NCI-H2227 (cell line): Measurements from ENCODE around the gene CYBC1.

Source experiments
- DNase-seq: peaks from one replicate; lab custom pipeline; 2025; ENCODE audit not compliant: unreplicated experiment; lab: John Stamatoyannopoulos, UW

CYBC1 gene

DNA sequence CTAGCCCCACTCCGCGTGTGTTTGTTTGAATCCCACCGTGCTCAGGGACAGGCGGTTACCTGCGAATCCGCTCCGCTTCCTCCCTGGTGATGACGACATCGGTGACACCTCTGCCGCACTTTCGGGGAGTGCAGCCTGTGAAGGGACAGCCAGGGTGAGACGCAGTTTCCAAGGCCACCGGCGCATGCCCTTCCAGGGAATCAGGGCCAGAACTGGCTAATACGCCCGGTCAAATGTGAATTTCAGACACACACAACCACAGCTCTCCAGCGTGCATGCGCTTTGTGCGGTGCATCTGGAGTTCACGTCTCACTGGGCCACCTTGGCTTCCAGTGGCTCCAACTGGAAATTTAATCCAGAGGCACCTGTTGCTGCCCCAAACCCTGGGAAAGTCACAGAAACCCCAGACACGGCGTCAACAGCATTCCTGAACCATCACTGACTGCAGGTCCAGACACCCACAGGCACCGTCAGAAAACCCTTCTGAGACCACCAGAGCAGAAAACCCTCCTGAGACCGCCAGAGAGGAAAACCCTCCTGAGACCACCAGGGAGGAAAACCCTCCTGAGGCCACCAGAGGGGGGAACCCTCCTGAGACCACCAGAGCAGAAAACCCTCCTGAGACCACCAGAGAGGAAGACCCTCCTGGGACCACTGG is 39.0 kb downstream of the CYBC1 start:
- DNase-seq: no peak

DNA sequence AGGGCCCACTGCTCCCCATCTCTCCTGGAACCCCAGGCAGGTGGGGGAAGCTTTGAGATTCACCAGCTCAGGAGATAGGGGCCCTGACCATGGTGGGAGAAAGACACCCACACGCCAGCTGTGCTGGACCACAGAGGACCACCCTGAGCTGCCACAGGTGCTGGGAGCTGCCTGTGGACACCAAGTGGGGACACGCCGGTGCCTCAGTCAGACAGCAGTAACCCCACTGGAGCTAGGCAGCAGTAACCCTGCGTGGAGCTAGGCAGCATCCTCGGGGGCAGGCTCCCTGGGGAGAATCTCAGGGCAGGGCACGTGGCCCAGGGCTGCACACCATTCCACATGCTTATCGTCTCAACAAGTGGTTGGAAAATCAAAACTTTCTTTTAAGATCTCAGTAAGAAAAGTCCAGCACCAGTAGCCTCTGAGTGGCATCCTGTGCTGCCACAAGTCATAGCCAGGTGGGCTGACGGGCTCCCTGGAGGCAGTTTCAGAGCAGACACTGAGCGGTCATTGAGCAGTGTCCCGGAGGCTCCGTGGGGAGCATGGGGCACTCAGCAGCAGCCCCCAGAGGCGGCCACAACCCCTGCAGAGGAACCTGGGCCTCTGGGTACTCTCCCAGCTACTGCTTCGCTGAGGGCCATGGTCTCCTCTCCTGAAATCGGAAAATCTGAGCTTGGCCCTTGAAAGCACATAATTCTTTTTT is 40.4 kb downstream of the CYBC1 start:
- no peak for DNase-seq

DNA sequence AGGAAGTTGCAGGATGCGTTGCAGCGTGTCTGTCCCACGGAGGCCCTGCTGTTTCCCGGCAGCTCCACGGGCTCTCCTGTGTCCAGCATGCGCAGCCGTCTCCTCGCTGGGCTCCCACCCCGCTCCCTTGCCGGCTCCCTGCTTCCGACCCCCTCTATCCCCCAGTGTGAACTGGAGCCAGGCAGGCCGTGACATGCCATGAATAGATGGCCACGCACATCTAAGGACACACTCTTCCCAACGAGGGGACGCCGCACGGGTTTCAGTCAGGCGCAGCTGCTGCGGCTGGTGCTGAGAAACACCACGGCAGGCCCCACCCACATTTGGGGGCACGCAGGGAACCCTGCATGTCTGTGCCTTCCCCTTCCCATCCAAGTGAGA is 41.6 kb downstream of the CYBC1 start:
- no peak for DNase-seq

DNA sequence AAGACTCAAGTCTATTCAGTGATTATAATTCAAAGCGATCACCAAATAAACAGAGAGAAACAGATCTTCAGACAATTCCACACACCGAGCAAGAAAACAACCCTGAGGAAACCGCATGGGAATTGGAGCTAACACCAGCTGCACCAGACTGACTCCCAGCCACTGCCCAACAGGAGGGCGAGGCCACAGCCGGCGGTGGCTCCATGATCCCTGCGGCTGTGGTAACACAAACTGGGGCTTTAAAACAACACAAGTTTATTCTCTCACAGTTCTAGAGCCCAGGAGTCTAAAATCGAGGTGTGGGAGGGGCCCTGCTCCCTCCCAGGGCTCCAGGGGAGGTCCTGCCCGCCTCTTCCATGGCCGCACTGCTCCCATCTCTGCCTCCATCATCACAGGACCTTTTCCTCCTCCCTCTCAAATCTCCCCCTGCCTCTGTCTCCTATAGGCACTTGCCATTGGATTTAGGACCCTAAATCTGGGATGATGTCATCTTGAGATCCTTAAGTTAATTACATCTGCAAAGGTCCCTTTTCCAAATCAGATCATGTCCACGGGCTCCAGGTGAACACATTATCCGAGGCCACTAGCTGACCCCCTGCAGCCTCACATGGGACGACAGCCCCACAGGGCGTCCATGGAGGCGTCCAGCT is 42.1 kb downstream of the CYBC1 start:
- no peak for DNase-seq

DNA sequence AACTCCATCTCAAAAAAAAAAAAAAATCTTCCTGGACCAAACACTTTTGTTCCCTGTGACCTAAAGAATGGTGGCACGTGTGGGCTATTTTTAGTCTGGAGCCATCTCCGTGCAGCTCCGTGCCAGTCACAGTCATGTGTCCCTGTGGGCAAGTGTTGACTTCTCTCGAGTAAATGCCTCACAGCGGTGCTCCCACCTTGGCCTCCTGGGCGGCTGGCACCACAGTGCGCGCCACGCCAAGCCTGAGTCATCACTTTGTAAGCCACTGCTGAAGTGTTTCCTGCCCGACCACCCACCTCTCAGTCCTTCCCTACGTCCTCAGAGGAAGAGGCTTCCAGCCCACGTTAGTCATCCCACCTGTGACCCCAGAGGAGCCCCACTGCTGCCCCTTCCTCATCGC is 43.3 kb downstream of the CYBC1 start:
- DNase-seq: no peak

DNA sequence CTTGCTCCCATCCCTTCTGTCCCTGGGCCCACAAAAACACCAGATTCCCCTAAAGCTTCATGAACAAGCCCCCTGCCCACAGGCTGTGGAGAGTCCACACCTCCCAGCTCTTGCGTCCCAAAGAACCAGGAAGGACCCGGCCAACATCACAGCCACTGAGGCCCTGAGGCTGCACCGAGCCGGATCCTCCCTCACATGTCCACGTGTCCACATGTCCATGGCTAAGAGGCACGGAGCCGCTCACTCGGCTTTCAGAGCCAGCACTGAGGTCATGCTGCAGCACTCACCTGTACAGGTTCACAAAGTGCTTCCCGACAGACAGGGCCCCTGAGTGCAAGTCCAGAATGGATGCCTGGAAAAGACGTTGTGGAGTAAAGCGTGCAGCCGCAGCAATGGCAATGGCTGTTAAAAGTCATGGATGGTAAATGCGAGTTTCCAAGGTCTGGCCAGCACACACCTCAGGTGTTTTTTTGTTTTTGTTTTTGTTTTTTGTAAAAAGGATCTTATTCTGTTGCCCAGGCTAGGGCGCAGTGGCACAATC is 44.4 kb downstream of the CYBC1 start:
- DNase-seq: no peak

DNA sequence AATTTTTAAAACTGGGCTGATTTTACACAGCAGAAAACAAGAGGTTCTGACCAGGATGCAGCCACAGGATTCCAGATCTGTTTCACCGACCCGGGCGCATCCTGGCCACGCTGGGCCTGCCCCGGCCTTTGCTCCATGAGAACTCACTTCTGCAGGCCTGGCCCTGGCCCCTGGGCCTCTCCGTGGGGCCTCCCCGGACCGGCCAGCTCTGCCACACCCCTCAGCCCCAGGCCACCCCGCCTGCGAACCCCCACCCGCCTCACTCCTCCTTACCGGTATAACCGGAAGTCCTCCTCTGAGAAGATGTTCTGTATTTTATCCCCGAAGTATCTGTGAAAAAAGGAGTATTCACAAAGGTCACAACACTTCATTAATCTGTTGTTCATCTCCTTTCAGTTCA is 45.5 kb downstream of the CYBC1 start:
- no peak for DNase-seq

DNA sequence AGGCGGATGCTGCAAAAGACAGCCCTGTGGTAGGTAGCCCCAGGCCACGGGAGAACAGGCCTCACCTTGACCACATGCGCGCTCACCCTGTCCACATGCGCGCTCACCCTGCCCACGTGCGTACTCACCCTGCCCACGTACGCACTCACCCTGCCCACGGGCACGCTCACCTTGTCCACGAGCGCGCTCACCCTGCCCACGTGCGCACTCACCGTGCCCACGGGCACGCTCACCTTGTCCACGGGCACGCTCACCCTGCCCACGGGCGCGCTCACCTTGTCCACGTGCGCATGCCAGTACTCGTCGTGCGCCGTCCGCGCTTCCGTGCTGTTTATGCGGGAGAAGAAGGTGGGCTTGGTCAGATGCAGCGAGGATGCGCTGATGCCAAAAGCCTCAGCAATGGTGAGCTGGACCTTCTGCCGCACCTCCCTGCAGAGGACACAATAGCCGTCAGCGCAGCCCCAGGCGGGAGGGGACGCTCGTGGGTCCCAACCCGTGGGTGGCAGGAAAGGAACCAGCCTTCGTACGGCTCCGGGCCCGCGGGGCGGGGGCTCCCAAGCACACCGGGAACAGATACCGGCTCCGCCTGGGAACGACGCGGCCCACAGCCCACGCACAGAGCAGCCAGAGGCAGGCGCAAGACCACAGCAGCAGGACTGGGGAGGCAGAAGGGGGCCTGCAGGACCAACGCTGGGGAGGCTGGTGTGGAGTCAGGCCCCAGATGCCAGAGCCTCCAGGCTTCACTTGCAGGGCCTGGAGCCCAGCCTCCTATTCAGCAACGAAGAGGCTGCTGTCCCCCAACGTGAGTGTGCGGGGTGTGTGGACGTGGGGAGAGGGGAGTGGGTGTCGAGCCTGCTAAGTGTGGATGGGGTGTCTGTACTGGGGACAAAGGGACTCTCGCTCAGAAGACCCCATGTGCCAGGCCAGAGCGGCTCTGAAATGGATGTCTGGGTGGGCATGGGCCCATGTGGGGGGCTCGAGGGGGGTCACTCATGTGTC is 46.6 kb downstream of the CYBC1 start:
- DNase-seq: no peak

DNA sequence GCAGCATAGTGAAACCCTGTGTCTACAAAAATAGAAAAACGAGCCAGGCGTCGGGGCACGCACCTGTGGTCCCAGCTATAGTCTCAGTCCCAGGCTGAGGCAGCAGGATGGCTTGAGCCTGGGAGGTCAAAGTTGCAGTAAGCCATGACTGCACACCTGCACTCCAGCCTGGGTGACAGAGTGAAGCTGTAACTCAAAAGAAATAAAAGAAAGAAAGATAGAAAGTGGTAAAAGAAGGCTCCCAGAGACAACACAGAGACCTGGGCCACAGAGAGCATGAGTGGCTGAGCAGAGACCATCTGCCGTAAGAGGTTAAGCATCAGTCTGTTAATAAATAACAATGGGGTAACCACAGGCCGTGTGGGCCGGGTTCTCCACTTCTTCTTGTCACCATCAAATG is 47.7 kb downstream of the CYBC1 start:
- no peak for DNase-seq

DNA sequence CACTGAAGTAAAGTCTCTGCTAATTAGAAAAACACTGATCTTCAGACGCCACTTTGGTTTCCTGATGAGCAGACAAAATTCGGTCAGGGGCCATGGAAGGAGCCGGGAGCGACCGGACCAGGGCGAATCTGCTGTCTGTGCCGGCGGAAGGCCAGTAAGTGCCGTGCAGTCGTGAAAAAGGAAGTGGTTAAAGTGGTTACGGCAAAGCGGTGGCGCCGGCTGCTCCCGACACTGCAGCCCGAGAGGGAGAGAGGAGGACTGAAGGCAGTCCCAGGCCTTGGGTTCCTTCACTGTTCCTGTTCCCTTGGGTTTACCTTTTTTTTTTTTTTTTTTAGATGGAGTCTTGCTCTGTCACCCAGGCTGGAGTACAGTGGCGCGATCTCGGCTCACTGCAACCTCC is 49.7 kb downstream of the CYBC1 start:
- no peak for DNase-seq

DNA sequence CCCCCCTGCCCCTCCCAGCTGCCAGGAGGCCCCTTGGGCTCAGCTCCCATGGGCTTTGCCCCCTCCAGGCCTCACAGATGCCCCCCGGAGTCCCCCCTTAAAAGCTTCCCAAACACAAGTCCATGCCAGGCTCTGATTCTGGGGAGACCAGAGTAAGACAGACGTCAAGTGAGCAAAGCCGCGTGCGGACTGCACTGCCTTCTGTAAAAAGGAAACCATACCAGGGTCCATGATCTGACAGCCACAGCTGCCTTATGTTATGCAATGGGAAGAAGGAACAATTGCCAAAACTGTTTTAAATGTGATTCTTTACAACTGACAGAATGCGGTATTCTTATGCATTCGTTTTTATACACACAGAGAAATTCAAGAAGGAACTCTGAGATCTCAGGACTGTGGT is 50.3 kb downstream of the CYBC1 start:
- DNase-seq: no peak

DNA sequence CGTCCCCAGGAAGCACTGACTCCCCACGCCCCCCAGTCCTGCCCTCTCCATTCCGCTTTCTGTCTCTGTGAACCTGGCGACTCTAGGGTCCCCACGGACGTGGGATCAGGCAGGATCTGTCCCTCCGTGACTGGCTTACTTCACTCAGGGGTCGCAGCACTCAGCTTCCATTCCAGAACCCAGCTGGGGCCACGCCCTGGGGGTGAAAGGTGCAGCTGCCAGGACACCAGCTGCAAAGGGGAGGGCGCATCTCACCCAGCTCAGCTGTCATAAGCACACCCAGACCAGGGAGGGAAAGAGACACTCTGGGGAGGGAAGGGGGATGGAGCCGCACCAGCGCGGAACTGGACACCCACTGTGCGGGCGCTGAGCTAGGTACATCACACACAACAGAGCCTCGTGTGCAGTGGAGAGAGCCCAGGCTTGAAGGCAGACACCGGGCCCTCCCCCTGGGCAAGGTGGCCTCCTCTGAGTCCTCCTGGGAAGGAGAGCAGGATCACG is 50.9 kb downstream of the CYBC1 start:
- no peak for DNase-seq

DNA sequence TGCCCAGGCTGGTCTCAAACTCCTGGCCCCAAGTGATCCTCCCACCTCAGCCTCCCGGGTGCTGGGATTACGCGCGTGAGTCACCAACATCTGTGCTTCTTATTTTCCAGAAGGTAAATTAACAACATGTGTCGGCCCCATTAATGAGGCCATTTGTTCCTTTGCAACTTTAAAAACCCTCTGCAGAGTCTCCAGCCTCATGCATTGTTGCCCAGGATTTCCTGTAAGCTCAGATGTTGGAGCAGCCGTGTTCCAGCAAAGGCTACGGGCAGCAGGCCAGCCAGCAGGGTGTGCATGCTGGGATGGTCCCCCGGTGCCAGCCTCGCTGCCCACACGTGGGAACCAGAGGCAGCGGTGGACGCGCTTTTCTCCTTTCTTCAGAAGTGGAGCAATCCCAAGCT is 51.5 kb downstream of the CYBC1 start:
- no peak for DNase-seq

DNA sequence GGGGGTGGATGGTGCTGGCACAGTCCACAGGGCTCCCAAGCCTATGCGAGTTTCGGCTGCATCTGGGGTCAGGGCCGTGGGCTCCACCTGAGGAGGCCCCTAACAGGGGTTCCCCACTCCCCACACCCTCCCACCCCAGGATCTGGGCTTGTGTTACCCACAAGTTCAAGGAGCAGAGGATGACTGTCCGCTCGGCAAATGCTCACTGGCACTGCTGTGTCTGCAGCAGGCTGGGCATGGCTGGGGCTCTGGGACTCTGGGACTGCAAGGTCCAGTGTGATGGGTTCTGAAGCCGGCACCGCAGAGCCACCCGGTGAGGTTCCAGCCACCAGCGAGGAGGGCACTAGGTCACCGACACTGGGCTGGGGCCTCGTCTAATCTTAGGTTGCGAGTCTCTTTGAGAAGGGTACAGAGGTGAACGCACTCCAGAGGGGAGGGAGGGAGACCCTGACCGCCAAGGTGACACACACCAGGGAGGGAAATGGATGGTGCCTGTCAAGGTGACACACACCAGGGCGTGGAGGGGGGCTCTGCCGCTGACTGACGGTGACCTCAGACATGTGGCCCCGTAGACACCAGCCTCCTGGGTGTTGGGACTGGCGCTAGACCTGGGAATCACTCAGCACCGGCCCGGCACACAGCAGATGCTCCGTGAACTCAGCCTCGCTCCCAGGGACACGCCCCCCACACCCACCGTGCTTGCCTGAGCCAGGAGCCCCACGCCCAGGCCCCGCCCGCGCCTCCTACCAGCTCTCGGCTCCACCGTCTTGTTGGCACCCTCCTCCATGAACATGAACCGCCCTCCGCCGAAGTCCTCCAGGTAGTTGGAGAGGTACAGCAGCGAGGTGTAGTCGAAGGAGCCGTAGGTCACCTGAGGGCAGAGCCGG is 52.9 kb downstream of the CYBC1 start:
- no peak for DNase-seq

DNA sequence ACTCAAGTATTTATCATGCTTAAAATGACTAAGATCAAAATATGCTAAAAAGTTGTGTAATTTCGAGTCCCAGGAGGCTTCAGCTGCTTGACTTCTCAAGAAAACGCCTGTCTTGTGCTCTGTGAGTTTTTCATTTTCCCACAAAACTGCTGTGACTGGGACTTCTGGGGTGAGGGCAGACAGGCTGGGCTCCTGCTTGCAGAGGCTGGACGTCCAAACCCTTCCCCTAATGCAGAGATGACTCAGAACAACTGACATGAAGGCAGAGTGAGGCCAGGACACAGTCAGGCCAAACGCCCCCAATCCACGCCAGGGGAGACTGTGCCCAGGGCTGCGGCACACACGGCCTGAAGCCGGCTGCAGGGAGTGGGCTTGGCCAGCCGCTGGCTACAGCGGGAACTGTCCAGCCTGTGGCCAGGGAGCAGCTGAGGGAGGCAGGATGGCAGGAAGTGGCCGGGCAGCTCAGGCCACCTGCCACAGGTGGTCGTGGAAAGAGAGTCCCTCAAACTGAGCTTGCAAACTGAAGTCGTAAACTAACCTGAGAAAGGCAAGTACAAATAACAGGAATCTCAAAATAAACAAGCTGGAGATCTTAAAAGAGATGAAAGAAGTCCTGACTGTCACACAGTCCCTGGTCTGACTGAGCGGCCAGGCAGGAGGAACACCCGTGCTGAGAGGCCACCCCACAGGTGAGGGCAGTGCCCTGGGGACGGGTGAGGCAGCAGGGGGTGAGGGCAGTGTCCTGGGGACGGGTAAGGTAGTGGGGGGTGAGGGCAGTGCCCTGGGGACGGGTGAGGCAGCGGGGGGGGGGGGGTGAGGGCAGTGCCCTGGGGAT is 53.7 kb downstream of the CYBC1 start:
- DNase-seq: no peak

DNA sequence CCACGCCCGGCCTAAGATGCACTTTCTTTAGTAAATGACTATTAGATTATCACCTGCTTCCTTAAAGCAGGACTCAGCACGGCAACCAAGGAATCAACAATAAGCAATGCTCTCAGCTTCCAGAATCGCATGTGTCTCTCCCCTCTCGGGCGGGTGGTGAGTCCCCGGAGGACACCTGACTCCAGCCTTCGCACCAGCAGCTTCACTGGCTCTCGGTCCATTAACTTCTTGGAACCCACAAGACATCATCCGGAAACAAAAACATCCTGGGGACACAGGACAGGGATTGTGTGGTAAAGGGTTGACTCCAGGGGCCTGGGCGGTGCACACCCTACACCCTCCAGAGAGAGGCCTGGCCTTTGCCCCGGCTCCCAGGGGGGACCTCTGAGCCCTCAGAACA is 56.3 kb downstream of the CYBC1 start:
- DNase-seq: no peak

DNA sequence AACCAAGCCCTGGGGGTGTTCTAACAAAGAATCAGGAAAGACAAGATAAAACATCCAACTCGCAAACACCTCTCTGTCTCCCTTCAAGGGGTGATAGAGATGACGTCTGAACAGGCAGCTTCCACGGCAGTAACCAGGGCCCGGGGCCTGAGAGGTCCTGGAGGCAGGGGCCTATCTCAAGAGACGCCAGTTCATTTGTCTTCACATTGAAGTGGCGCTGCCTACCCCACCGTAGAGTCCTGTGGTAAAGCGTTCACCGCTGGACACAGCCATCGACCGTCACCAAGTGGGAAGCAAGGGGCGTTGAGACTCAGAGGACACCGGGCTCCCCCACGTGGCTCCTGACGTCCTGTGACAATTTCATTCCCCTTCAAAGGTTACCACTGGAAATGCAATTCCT is 57.6 kb downstream of the CYBC1 start:
- no peak for DNase-seq
